ENCODE measurements around the gene MTREX.

Gene MTREX

DNA sequence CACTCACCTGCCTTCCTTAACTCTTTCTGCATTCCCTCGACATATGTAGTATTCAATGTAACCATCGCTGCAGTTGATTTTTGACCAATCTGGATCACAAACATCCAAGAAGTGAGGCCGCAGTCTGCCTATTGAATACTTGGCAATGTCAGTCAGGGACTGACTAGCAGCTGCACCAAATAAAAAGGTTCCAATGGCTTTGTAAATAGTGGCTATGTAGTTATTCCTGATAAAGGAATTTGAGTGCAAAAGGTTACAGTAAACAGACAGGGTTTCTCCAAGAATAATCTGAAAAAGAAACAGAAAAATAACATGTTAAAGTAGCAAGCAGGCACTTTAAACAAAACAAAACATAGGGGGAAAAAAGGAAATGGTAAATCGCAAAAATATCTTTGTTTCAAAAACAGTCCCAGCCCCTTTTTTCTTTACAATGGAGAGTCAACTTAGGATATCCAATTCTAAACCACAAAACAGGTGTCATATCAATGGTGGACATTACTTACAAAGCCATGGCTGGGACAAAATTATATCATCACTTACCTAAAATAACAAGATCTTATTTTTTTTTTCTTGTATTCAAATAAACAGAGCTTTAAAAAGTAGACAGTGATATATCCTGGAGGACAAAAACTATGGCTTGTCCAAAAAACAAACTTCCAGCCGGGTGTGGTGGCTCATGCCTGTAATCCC lies 160.2 kb downstream of the MTREX start:
- H3K4me1 Mint-ChIP-seq: no peaks in the 10 kb centered on the region
- H3K36me3 Mint-ChIP-seq: peaks cover 1 to 26% of the 10 kb centered on the region in 2 donors
- no peak for DNase-seq
- no peak overlapping the region for H3K27ac Mint-ChIP-seq
- H3K4me3 Mint-ChIP-seq: no peak overlapping the region
- no peaks in the 10 kb centered on the region for H3K27me3 Mint-ChIP-seq
- ATAC-seq (replicated peaks): no peak
- H3K9me3 Mint-ChIP-seq: no peaks in the 10 kb centered on the region

DNA sequence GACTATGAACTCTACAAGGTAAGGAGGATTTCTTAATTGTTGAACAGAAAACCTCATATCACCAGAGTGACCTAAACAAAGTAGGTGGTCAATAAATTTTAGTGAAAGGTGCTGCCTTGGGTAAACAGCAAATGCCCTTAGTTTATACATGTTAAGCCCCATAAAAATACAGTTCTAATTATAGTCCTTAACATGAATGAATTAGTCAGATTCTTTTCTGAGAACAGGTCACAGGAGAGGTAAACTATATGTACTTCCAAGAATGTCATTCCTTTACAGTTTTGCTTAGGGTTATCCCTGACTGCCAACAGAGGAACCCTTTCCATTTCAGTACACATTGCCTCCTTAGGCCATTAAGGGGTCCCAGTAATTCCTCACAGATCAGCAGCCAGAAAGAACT lies 162.1 kb downstream of the MTREX start:
- DNase-seq (no peak), ATAC-seq (replicated peaks) (no peak)
- Mint-ChIP-seq H3K4me3 (no peak overlapping the region), H3K9me3 (no peaks in the 10 kb centered on the region), H3K4me1 (no peaks in the 10 kb centered on the region), H3K27ac (no peak overlapping the region), H3K36me3 (peaks cover 1 to 21% of the 10 kb centered on the region in 2 donors), H3K27me3 (no peaks in the 10 kb centered on the region)

GRCh38 chr5:55470282-55470681 lies 162.5 kb downstream of the MTREX start:
- Mint-ChIP-seq H3K27me3 (no peaks in the 10 kb centered on the region), H3K27ac (no peak overlapping the region)

GRCh38 chr5:55471468-55471867 lies 163.7 kb downstream of the MTREX start:
- ATAC-seq (replicated peaks) (no peak), DNase-seq (no peak)
- peaks cover 2 to 6% of the 10 kb centered on the region in 2 donors for H3K4me1 Mint-ChIP-seq
- peaks cover 1 to 16% of the 10 kb centered on the region in 2 donors for H3K36me3 Mint-ChIP-seq
- H3K4me3 Mint-ChIP-seq: no peak overlapping the region
- H3K9me3 Mint-ChIP-seq: no peaks in the 10 kb centered on the region
- H3K27me3 Mint-ChIP-seq: no peaks in the 10 kb centered on the region
- no peak overlapping the region for H3K27ac Mint-ChIP-seq

More at GRCh38 chr5:55470282-55470681, 162.5 kb downstream of the MTREX start:
- no peak for ATAC-seq (replicated peaks)
- Mint-ChIP-seq H3K36me3 (peaks cover 1 to 21% of the 10 kb centered on the region in 2 donors), H3K4me3 (no peak overlapping the region), H3K9me3 (no peaks in the 10 kb centered on the region), H3K4me1 (no peaks in the 10 kb centered on the region)
- no peak for DNase-seq

GRCh38 chr5:55472642-55473041 lies 164.9 kb downstream of the MTREX start:
- Mint-ChIP-seq H3K4me1 (peaks cover 4 to 9% of the 10 kb centered on the region in 2 donors), H3K27me3 (no peaks in the 10 kb centered on the region), H3K9me3 (no peaks in the 10 kb centered on the region), H3K27ac (no peak overlapping the region), H3K36me3 (peaks cover 1 to 14% of the 10 kb centered on the region in 2 donors), H3K4me3 (no peak overlapping the region)
- DNase-seq: no peak
- ATAC-seq (replicated peaks): no peak
